Umbilical cord (tissue), 2 donors: ENCODE measurements around the gene ACTR3C. TPM values are rescaled to one million over a fixed set of nuclear protein-coding genes. Genes with fewer than 3 reads are reported as not detected.
"Not testable (repeated sequence)": the region's sequence is repeated elsewhere in the genome, so short reads cannot be mapped to it uniquely, and the experiment has no call there.

ENCODE experiments used
- DNase-seq: peaks from one replicate; pipeline ENCODE4 v3.0.0-alpha.2; 2015; ENCODE audit warnings: low spot score
- total RNA-seq: library from RNA; depleted of rRNA; stranded (reverse); fragments of >200 nt; gene quantifications from one replicate; pipeline ENCODE4 v1.2.3, GENCODE V29; 2014; ENCODE audit warnings: low replicate concordance; ENCODE audit not compliant: insufficient read depth

ACTR3C gene
- total RNA-seq, 1 donor from 2014 or later, result 2.4 TPM

DNA sequence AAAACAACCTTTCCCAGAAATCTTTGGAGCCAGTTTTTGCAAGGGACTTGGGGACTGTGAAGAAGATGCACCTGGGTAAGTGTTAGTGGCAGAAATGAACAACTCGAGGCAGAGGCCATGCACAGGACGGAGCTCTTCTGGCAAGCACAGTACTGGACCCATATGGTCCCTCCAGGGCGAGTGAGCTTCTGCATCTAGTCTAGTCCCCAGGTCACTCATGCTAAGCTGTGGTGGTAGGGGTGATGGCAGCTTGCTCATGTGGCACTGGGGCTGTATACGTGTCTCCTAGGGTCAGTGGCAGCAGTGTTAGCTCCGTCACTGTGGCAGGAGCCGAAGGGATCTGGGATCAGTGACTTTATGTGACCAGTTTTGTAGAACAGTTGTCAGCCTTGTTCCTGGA, 9.5 kb downstream of the ACTR3C start:
- DNase-seq, result no peak

DNA sequence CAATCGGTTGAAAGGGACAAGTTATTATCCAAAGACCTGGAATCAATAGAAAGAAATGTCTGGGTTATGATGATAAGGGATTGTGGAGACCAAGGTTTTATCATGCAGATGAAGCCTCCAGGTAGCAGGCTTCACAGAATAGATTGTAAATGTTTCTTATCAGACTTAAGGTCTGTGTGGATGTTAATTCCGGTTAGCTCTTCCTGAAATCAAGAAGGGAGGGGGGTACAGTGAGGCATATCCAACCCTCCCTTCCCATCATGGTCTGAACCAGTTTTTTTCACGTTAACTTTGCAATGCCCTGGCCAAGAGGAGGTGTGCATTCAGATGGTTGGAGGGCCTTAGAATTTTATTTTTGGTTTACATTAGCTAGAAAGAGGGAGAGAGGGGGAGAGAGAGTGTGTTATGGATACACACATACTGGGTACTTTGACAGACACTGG, 10.0 kb downstream of the ACTR3C start:
- no peak for DNase-seq

DNA sequence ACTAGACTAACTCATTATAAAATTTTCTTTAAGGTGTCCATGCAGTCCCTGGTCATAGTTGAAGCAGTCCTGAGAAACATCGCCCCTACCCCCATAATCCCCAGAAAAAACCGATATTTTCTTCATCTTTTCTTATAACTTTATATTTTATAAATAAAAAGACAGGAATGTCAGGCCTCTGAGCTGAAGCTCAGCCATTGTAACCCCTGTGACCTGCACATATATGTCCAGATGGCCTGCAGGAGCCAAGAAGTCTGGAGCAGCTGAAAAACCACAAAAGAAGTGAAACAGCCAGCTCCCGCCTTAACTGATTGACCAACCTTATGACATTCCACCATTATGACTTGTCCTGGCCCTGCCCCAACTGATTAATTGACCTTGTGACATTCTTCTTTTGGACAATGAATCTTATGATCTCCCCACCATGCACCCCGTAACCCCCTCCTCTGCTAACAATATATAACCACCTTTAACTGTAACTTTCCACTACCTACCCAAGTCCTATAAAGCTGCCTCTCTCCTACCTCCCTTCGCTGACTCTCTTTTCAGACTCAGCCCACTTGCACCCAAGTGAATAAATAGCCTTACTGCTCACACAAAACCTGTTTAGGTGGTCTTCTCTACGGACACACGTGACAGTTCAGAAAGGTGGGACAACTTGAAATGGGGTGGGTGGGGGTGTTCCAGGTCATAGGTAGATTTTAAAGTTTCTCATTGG, 10.5 kb downstream of the ACTR3C start:
- not testable (repeated sequence) for DNase-seq

DNA sequence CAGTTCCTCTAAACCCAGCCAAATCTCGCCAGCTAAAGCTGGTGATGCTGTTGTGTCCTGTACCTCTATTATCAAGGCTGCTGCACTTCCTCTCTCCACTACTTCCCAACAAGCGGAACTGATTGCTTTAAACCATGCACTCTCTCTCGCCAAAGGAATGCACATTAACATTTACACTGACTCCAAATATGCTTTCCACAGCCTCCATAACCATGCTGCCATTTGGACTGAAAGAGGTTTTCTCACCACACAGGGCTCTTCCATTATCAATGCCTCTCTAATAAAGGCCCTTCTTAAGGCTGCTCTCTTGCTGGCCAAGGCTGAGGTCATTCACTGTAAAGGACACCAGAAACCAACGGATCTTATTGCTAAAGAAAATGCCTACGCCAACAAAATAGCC, 11.6 kb downstream of the ACTR3C start:
- DNase-seq, result no peak

DNA sequence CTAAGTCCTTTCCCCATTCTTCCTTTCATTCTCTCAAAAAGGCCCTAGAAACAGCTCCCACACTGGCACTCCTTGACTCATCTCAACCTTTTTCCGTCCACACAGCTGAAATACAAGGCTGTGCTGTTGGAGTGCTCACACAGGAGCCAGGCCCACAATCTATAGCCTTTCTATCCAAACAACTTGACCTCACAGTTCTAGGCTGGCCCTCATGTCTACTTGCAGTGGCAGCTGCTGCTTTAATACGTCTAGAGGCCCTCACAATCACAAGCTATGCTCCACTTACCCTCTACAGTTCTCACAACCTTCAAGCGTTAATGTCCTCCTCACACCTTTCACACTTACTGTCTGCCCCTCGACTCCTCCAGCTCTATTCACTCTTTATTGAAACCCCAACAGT, 12.2 kb downstream of the ACTR3C start:
- DNase-seq, result no peak

DNA sequence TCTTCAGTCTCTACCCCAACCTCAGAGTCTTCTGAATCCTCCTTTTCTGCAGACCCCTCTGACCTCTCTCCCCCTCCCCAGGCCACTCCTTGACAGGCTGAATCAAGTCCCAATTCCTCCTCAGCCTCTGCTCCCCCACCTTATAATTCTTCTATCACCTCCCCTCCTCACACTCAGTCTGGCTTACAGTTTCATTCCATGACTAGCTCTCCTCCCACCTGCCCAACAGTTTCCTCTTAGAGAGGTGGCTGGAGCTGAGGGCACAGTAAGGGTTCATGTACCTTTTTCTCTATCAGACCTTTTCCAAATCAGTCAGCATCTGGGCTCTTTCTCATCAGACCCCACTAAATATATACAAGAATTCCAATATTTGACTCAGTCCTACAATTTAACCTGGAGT, 14.8 kb downstream of the ACTR3C start:
- no peak for DNase-seq

DNA sequence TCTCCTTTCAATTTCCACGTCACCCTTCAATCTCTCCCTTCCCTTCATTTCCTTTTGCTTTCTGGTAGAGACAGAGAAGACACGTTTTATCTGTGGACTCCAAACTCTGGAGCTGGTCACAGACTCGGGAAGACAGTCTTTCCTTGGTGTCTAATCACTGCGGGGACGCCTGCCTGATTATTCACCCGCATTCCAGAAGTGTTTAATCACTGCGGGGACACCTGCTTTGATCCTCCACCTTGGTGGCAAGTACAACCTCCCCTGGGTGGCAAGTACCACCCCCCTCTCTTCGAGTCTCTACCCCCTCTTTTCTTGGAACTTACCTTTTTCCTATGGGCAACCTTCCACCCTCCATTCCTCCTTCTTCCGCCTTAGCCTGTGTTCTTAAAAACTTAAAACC, 15.4 kb downstream of the ACTR3C start:
- no peak for DNase-seq

DNA sequence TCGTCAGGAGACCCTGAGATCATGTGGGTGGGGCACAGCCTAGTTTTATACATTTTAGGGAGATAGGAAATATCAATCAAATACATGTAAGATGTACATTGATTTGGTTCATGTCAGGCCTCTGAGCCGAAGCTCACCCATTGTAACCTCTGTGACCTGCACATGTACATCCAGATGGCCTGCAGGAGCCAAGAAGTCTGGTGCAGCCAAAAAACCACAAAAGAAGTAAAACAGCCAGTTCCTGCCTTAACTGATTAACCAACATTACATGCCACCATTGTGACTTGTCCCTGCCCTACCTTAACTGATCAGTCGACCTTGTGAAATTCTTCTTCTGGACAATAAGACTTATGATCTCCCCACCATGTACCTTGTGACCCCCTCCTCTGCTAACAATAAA, 16.2 kb downstream of the ACTR3C start:
- no peak for DNase-seq

DNA sequence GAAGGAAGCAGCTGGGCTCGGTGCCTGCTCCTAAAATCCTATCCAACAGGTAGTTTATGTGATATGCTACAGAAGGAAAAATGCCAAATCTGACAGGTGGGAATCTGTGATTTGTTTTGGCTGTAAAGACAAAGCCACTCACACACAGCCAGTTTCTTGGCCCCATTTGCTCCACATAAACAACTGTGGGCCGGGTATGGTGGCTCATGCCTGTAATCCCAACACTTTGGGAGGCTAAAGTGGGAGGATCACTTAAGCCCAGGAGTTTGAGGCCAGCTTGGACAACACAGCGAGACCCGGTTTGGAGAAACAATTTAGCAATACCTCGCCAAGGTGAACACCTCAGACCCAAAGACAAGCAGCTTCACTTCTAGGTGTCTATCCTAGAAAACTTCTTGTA, 17.0 kb downstream of the ACTR3C start:
- not testable (repeated sequence) for DNase-seq

DNA sequence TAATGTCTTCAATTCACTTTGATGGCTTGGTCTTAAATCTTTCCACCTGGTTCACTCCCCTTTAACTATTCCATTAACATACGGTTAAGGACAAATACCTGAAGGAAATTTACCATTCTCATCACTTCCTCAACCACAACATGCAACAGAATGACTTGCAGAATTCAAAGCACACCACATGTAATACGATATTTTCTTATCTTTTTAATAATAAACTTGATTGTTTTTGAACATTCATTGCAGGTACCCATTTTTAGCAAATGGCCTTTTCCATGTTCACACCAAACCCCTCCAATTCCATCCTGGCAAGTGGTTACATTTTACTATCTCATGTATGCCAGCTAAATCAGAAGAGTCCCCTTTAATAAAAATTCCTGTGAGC, 17.5 kb downstream of the ACTR3C start:
- not testable (repeated sequence) for DNase-seq

DNA sequence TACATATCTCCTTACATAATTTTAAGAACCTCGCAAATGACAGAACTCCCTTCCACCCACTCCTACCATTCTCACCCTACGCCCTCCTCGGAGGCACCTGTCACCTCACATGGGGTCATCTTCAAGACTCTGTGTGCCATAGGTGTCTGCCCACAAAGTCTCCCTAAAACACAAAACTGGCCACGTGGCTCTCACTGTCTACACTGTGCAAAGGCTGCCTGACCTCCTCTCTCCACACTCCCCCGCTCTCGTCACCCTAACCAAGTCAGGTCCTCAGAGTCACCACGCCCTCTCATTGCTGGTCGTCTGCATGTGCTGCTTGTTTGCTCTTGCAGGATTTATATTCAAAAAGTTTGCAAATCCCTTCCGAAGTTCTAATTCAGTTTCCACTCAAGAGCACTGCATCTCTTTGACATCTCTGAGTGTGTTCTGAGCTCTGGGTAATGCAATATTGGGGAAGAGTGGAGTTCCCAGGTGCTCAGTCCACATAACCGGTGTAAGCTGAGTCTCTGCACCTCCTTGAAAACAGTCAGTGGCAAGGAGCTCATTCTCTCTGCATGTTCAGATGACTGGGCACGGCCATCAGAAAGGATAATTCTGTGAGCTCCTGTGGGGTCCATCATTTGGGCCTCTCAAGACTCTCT, 18.0 kb downstream of the ACTR3C start:
- not testable (repeated sequence) for DNase-seq

DNA sequence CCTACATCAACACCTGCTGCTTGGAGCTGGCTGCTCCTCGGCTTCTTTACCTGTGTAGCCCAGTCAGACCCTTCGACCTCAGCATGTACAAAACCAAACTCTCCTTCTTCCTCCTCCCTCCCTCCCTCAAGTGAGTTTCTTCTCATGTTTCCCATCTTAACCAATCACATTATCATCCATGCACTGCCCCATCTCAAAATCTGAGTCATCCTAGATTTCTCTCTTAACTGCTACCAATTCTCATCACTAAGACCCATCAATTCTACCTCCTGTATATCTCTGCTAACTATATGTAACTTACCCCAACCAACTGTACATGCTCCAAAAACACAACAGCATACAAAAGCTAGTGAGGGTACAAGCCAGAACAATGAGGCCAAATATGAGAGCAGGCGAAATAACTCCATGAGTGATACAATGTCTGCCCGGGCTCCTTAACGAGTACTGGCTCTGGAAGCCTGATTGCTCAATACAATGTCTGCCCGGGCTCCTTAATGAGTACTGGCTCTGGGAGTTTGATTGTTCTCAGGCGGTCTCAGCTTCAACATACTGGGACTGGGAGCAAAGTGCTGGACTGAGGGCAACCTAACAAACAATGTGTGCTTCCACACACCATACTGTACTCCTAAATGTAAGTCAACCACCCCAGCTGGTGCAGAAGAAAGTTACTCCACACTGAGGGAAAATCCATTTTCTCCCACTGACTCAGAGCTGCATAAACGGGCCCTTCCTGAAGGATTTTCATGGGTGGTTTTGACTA, 18.7 kb downstream of the ACTR3C start:
- not testable (repeated sequence) for DNase-seq

DNA sequence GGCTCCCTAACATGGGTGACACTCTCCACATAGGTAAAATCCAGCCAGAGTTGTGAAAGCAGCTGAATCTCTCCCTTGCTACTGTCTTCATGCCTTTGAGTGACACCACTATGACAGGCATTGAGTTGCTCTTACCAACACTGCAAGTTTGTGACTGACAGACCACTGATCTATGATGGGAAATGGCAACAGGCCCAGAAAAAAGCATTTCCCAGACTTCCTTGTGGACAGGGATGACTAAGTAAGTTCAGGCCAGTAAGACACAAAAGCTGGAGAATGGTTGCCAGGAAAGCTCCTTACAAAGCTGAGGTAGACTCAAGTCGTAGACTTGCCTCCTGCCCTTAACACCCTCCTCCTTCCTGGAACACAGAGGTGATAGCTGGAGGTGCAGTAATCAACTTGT, 20.4 kb downstream of the ACTR3C start:
- not testable (repeated sequence) for DNase-seq

DNA sequence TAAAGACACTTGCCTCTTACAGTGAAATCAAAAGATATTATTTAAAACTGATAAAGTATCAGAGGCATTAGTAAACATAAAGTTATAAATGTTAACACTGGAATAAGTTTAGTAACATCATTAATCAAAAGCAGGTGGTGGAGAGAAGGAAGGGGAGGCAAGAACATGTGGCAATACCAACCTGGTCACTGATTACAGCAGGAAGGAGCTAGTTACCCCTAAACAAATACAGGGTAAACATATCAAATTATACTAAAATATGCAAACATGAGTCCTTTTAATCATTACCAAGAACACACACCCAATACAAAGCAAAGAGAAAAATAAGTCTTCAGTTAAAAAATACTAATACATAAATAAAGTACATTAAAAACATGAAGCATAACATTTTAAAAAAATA, 25.4 kb downstream of the ACTR3C start:
- DNase-seq, result not testable (repeated sequence)

DNA sequence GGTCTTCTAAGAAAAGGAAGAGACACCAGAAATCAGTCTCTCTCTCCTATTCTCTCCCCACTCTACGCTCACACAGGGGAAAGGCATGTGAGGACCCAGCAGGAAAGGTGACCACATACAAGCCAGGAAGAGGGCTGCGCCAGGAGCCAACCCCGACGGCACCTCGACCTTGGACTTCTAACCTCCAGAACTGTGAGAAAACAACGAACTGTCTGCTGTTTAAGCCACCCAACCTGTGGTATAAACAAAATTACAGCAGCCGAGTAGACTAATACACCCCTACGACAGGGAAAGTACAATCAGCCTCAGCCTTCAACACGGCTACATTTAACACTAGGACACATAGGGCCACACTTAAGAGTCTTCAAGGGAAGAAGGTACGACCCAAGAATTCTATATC, 26.5 kb downstream of the ACTR3C start:
- DNase-seq, result not testable (repeated sequence)

DNA sequence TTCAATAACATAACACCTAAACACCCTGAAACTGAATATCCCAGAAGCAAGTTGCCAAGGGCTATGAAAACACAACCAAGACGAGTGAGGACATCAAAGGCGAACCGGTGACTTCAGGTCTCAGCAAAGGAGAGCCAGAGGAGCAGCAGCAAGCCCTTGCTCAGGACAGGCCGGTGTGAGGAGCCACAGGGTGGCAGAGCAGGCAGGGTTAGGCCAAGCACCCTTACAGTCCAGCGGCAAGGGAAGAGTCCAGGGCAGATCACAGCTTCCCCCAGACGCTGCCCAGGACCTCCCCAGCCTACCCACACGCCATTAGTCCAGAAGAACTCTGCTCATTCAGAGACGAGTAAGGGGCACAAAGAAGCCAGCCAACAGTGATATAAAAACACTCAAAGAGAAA, 27.7 kb downstream of the ACTR3C start:
- not testable (repeated sequence) for DNase-seq

DNA sequence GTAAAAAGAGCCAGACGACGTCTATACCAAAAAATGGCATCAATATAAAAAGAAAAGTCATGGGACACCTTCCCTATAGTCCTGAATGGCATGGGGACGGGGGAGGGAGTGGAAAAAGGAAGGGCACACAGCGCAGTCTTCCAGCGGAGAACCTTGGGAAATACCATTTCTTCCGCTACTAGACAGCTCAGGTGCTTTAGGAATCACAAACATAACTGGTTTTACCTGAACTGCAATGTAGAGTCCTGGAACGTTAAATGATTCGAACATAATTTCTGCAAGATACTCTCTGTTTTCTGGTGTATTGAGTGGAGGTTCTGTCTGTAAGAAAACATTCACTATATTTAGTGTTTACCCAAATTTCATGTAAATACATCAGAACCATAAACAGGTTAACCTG, 28.3 kb downstream of the ACTR3C start:
- DNase-seq, result peak; percentile 29

DNA sequence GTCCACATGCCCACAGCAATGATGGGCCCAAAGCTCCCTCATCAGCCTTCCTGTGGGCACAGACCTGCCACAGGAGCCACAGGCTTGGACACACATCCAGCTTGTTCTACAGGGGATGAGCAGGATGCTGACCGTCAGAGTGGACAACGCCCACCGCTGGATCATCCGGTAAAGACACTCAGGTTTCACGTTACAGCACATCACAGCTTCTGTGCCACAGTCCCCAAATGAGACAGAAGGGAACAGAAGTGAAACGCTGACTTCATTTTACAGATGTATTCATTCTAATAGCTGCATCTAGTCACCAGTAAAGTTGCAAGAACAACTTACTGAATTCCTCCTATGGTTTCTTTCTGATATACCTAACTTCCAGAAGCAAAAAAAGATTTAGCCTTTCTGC, 33.0 kb downstream of the ACTR3C start:
- DNase-seq, result not testable (repeated sequence)

DNA sequence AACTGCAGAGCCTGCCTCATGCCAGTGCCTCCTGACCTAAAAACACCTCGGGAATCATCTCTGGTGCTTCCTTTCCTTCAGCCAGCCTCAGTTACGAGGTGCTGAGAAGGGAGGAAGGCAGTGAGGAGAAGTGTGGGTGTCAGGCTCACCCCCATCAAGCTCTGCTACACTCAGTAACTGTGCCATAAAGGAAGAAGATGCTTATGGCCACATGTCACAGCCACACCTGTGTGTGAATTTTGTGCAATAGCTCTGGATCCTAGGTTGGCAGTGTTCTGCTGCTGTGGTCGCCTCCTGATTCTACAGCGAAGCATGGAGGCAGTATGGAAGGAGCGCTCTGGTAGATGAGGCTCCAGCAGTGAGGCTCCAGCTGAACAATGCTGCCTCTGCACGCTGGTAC, 34.5 kb downstream of the ACTR3C start:
- DNase-seq, result not testable (repeated sequence)

DNA sequence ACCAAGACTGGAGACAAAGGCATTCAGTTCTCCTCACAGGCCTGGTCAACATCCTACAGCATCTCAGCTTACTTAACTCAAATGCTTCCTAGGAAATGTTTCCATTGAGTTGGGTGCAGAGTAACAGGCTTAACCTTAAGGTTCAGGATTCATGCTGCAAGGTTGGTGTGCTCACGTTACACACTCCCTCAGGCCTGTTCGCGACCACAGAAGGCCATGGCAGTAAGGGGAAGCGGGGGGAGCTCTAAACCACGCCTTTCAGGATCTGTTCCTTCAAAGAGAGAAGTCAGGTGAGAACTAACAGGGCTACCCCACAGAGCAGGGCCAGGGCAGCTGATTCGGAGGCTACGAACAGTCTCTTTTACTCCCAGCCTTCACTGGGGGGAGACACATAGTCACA, 35.5 kb downstream of the ACTR3C start:
- DNase-seq, result not testable (repeated sequence)

DNA sequence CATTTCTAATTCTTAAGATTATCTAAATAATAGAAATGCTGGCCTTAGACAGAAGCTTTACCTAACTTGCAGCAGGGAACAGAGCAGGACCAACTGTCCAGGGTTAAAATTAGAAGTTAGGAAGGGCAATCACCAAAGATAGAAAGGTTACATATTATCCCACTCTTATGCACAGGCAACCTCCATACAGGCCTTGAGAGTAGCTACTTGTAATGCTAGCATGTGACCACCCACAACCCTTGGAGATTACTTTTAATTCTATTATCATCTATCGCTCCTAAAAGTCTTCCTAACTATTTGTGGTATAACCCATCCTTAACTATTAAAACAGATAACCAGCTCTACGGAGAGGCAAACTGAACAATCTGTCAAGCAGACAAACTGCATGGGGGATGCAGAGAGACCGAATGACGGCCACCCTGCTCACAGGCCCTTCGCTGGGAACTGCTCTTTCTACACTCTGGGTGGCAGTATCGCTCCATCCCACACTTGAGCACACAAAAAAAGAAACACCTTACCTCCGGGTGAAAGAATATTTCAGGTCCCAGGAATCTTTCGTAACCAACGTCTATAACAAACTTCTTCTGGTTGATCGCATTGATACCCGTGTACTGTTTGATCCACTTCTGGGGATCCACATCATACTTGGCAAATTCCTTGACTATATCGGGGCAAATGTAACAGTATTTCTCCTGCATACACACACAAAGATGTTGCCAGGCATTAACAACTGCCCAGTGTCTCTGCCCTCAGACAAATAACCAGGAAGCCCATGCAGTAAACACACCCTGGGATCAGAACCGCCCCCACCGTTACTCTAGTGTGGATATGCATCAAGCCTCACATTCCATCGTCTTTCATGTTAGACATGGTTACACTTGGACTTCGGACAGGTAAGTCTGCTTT, 37.2 kb downstream of the ACTR3C start:
- peak; percentile 7 for DNase-seq

DNA sequence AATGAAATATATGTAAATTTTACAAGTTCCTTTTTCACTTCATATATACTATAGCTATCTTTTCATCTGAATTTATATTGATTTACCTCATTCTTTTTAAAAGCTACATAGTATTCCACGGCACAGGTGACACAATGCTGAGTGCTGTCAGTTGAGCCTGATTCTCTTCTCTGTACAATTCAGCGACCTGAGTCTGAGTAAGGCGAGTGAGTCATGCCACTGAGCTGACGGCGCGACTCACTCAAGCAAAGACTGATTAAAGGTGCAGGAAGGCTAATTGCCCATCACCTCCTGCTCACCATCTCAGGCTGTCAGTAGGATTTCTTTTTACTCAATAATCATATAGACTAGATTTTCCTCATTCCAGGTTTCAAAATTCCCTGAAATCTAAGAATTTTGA, 39.7 kb downstream of the ACTR3C start:
- not testable (repeated sequence) for DNase-seq
